ENCODE measurements around the gene DCLK1. TPM values are rescaled to one million over a fixed set of nuclear protein-coding genes. Genes with fewer than 3 reads are reported as not detected.

Gene DCLK1
- total RNA-seq, 1 experiment from 2014 or later = not detected

DNA sequence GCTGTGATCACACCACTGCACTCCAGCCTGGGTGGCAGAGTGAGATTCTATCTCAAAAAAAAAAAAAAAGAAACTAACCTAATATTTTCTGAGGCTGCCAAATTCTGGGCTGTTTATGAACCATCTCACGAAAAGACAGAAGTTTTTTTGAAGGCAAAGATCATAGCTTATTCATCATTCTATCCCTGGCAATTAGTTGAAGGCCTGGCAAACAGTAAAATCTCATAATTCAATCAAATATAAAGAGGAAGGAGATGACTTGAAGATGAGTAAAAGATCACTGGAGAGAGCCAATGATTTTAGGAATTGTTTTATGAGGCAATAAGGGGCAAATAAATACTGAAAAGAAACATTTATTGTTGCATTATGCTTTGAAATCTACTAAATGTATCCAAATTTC, 216.5 kb downstream of the DCLK1 start:
- Histone ChIP-seq H3K27me3 (replicated peaks; ENCODE audit: control insufficient read depth, insufficient read depth, low read length) (no peaks in the 10 kb centered on the region), H3K36me3 (ENCODE audit: control insufficient read depth, insufficient read depth, low read length) (no peaks in the 10 kb centered on the region), H3K4me1 (no peaks in the 10 kb centered on the region), H3K9me3 (no peaks in the 10 kb centered on the region), H3K4me3 (ENCODE audit: low read depth, low read length) (no peak overlapping the region)
- no TSS peak for BruUV-seq (replicated peaks)
- ChIA-PET POLR2A (no interaction called here), CTCF (no interaction called here)
- H3K36me3 Mint-ChIP-seq (ENCODE audit: insufficient read depth, unreplicated experiment) = no peaks in the 10 kb centered on the region
- no peak overlapping the region for H3K4me3 Mint-ChIP-seq (ENCODE audit: unreplicated experiment)
- TF ChIP-seq, protein P1, sequence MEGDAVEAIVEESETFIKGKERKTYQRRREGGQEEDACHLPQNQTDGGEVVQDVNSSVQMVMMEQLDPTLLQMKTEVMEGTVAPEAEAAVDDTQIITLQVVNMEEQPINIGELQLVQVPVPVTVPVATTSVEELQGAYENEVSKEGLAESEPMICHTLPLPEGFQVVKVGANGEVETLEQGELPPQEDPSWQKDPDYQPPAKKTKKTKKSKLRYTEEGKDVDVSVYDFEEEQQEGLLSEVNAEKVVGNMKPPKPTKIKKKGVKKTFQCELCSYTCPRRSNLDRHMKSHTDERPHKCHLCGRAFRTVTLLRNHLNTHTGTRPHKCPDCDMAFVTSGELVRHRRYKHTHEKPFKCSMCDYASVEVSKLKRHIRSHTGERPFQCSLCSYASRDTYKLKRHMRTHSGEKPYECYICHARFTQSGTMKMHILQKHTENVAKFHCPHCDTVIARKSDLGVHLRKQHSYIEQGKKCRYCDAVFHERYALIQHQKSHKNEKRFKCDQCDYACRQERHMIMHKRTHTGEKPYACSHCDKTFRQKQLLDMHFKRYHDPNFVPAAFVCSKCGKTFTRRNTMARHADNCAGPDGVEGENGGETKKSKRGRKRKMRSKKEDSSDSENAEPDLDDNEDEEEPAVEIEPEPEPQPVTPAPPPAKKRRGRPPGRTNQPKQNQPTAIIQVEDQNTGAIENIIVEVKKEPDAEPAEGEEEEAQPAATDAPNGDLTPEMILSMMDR (IDR thresholded peaks at IDR 0.05; ENCODE audit: insufficient read depth in 1 of 2, low read depth in 1 of 2, low read length in 1 of 2, severe bottlenecking in 1 of 2, unreplicated experiment in 1 of 2) = no peak
- H3K27ac Mint-ChIP-seq (ENCODE audit: unreplicated experiment) = no peak overlapping the region
- no peaks in the 10 kb centered on the region for H3K9me3 Mint-ChIP-seq (ENCODE audit: unreplicated experiment)
- intact Hi-C loops (cut with micrococcal nuclease; ENCODE audit: unreplicated experiment) = no loop called here
- H3K4me1 Mint-ChIP-seq (ENCODE audit: low read depth, unreplicated experiment) = no peaks in the 10 kb centered on the region
- DNase-seq = no peak
- H3K27me3 Mint-ChIP-seq (ENCODE audit: insufficient read depth, unreplicated experiment) = peaks cover 7% of the 10 kb centered on the region

DNA sequence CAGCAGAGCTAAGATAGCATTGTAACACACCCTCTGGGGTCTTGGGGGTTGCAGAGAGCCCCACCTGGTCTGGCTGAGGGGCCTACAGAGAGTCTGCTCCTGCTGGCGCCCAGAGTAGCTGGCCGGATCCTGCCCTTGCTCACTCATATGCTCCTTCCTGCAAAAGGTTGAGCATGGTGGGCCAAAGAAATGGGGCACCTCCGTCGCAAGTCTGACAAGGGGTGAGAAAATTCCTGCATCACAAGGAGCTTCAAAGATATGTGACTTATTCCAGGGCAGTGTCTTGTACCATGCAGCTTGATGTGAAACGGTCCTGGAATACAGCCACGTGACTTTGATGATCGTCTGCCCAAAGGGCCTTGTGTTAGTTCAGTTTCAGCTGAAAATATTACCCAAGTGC, 218.3 kb downstream of the DCLK1 start:
- BruUV-seq (replicated peaks) = no TSS peak
- Mint-ChIP-seq H3K27me3 (ENCODE audit: insufficient read depth, unreplicated experiment) (peaks cover 7% of the 10 kb centered on the region), H3K4me3 (ENCODE audit: unreplicated experiment) (no peak overlapping the region), H3K9me3 (ENCODE audit: unreplicated experiment) (no peaks in the 10 kb centered on the region), H3K4me1 (ENCODE audit: low read depth, unreplicated experiment) (no peaks in the 10 kb centered on the region), H3K36me3 (ENCODE audit: insufficient read depth, unreplicated experiment) (no peaks in the 10 kb centered on the region), H3K27ac (ENCODE audit: unreplicated experiment) (no peak overlapping the region)
- DNase-seq = no peak
- Histone ChIP-seq H3K9me3 (no peaks in the 10 kb centered on the region), H3K4me1 (no peaks in the 10 kb centered on the region), H3K4me3 (ENCODE audit: low read depth, low read length) (no peak overlapping the region), H3K36me3 (ENCODE audit: control insufficient read depth, insufficient read depth, low read length) (no peaks in the 10 kb centered on the region), H3K27me3 (replicated peaks; ENCODE audit: control insufficient read depth, insufficient read depth, low read length) (no peaks in the 10 kb centered on the region)
- POLR2A ChIA-PET = no interaction called here
- TF ChIP-seq, protein P1 (IDR thresholded peaks at IDR 0.05; ENCODE audit: insufficient read depth in 1 of 2, low read depth in 1 of 2, low read length in 1 of 2, severe bottlenecking in 1 of 2, unreplicated experiment in 1 of 2) = no peak
- intact Hi-C loops (cut with micrococcal nuclease; ENCODE audit: unreplicated experiment) = no loop called here
- CTCF ChIA-PET = no interaction called here

DNA sequence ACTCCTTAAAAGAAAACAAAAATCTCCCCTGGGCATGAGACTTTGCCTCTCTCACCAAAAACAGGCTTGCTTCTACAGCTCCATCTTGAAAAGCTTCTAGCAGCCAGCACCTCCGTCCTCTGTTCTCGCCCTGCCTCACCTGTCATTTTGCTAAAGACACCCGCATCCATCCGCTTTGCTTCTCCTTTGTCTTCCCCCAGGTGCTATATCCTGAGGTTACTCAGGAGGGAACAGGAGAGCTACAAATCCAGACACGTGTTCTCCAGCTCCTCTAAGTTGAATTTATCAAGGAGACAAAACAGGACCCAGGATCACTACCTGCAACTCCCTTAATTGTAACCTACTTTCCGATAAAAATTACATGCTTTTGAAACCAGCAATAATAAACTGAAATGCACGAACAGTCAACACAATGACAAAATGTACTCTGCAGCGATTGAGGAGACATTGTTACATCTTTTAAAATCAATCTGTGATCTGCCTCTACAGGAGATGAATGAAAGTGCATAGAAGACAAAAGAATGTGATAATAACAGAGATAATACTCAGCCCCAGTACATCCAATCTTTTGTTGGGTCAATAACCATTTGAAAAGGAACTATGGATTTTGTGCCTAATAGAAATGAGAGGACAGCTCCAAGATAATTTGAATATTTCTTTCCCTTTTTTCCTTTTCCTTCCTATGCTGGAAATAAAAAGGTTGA, 221.2 kb downstream of the DCLK1 start:
- no peaks in the 10 kb centered on the region for H3K4me1 Mint-ChIP-seq (ENCODE audit: low read depth, unreplicated experiment)
- POLR2A ChIA-PET = no interaction called here
- H3K9me3 Mint-ChIP-seq (ENCODE audit: unreplicated experiment) = no peaks in the 10 kb centered on the region
- H3K4me3 Mint-ChIP-seq (ENCODE audit: unreplicated experiment) = no peak overlapping the region
- Histone ChIP-seq H3K36me3 (ENCODE audit: control insufficient read depth, insufficient read depth, low read length) (no peaks in the 10 kb centered on the region), H3K4me3 (ENCODE audit: low read depth, low read length) (no peak overlapping the region), H3K27me3 (replicated peaks; ENCODE audit: control insufficient read depth, insufficient read depth, low read length) (no peaks in the 10 kb centered on the region), H3K9me3 (no peaks in the 10 kb centered on the region), H3K4me1 (no peaks in the 10 kb centered on the region)
- no peak for DNase-seq
- H3K36me3 Mint-ChIP-seq (ENCODE audit: insufficient read depth, unreplicated experiment) = no peaks in the 10 kb centered on the region
- intact Hi-C loops (cut with micrococcal nuclease; ENCODE audit: unreplicated experiment) = no loop called here
- CTCF ChIA-PET = no interaction called here
- BruUV-seq (replicated peaks) = no TSS peak
- peaks cover 4% of the 10 kb centered on the region for H3K27me3 Mint-ChIP-seq (ENCODE audit: insufficient read depth, unreplicated experiment)
- no peak overlapping the region for H3K27ac Mint-ChIP-seq (ENCODE audit: unreplicated experiment)
- TF ChIP-seq, protein P1 (IDR thresholded peaks at IDR 0.05; ENCODE audit: insufficient read depth in 1 of 2, low read depth in 1 of 2, low read length in 1 of 2, severe bottlenecking in 1 of 2, unreplicated experiment in 1 of 2) = no peak
